SJSA1 (cell line): ENCODE data around the gene UBE2N. TPM values are rescaled to one million over a fixed set of nuclear protein-coding genes. Genes with fewer than 3 reads are reported as not detected.

Experiments
- DNase-seq, 2 experiments: peaks; one replicate each; pipeline ENCODE4 v3.0.0-alpha.2; 2015 to 2020; ENCODE audit warnings: low spot score in 2 of 2, low read depth in 1 of 2
- H3K27ac ChIP-seq: fragments of 250-450 bp; sonication (Bioruptor Pico); 2 replicates; pipeline ENCODE4 v1.5.1; 2020; ENCODE audit warnings: mild to moderate bottlenecking, moderate library complexity
- H3K27me3 ChIP-seq: fragments of 250-450 bp; sonication (Bioruptor Pico); replicated peaks from 2 replicates; pipeline ENCODE4 v1.5.1; 2020; ENCODE audit warnings: mild to moderate bottlenecking, moderate library complexity
- H3K36me3 ChIP-seq: fragments of 250-450 bp; sonication (Bioruptor Pico); 2 replicates; pipeline ENCODE4 v1.5.1; 2020; ENCODE audit warnings: mild to moderate bottlenecking
- H3K4me1 ChIP-seq: fragments of 250-450 bp; sonication (Bioruptor Pico); replicated peaks from 2 replicates; pipeline ENCODE4 v1.6.1; 2021; ENCODE audit warnings: mild to moderate bottlenecking
- H3K4me3 ChIP-seq: fragments of 250-450 bp; sonication (Bioruptor Pico); 2 replicates; pipeline ENCODE4 v1.5.1; 2020; ENCODE audit warnings: mild to moderate bottlenecking
- H3K9me3 ChIP-seq: fragments of 250-450 bp; sonication (Bioruptor Pico); replicated peaks from 2 replicates; pipeline ENCODE4 v1.5.1; 2020; ENCODE audit warnings: mild to moderate bottlenecking
- total RNA-seq: library from RNA; depleted of rRNA; stranded (reverse); fragments of >200 nt; shearing (Covaris generic); gene quantifications from 2 replicates; pipeline ENCODE4 v1.2.3, GENCODE V29; 2014

Gene UBE2N
- total RNA-seq, 1 experiment from 2014 or later, result 103 TPM

DNA sequence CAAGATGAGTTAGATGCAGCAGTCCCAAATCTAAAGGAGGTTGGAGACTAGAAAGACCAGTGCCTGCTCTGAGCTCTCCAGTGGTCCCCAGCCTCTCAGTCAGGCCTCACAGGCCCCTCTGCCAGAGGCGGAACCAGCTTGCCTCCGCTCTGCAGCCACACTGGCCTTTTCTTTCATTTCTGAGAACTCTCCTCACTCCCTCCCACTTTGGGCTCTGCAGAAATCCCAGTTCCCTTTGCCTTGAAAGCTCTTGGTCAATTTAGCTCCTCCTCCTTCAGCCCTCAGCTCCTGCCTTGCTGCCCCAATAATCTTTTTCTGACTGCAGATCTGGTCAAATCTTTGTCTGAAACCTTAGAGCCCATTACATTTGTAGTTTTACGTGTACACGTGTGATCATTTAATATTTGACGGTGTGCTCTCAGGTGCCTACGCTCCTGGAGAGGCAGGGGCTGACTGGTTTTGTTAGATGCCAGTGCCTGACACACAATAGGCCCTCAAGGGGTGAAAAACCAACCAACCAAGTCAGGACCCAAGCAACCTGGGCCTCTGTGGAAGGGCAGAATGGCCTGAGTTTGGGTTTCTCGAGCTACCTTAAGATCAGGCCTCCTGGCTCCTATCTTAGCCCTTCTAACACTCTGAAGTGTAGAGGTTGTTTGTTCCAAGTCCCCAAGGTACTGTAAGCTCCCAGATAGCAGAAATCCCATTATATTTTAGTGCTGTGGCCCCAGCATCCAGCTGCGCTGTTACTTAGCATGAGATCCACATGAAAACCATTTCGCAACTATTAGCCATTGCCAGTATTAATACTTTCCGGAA, 65.1 kb downstream of the UBE2N start:
- peaks cover 6% of the 10 kb centered on the region; the same call in 1 of the 2 replicates for H3K36me3 ChIP-seq
- no peaks in the 10 kb centered on the region for H3K27me3 ChIP-seq
- H3K9me3 ChIP-seq, result no peaks in the 10 kb centered on the region
- H3K4me1 ChIP-seq, result peaks cover 21% of the 10 kb centered on the region
- no peak for DNase-seq
- H3K27ac ChIP-seq, result no peak overlapping the region
- no peak overlapping the region for H3K4me3 ChIP-seq

DNA sequence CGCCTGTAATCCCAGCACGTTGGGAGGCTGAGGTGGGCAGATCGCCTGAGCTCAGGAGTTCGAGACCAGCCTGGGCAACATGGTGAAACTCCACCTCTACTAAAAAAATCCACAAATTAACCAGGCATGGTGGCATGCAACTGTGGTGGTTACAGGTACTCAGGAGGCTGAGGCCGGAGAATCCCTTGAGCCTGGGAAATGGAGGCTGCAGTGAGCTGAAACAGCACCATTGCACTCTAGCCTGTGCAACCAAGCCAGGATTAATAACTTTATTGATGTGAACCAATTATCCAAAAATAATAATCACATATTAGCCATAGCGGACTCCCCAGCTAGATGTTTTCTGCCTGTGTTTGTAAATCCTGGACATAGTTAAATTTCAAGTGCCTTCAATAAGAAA, 65.8 kb downstream of the UBE2N start:
- no peaks in the 10 kb centered on the region for H3K27me3 ChIP-seq
- peaks cover 14% of the 10 kb centered on the region for H3K4me1 ChIP-seq
- H3K4me3 ChIP-seq, result no peak overlapping the region
- DNase-seq, result no peak
- H3K27ac ChIP-seq, result no peak overlapping the region
- H3K9me3 ChIP-seq, result no peaks in the 10 kb centered on the region
- peaks cover 6% of the 10 kb centered on the region; the same call in 1 of the 2 replicates for H3K36me3 ChIP-seq

- peaks cover 3% of the 10 kb centered on the region for H3K4me1 ChIP-seq
- H3K27ac ChIP-seq, result no peak overlapping the region
- H3K36me3 ChIP-seq, result peaks cover 6% of the 10 kb centered on the region; the same call in 1 of the 2 replicates
- no peaks in the 10 kb centered on the region for H3K9me3 ChIP-seq
- no peak for DNase-seq
- no peak overlapping the region for H3K4me3 ChIP-seq
- H3K27me3 ChIP-seq, result no peaks in the 10 kb centered on the region
Observed at GRCh38 chr12:93373961-93374656, 67.6 kb downstream of the UBE2N start.

GRCh38 chr12:93370947-93371346, 70.8 kb downstream of the UBE2N start:
- H3K4me1 ChIP-seq, result no peaks in the 10 kb centered on the region
- DNase-seq, result no peak
- H3K36me3 ChIP-seq, result no peaks in the 10 kb centered on the region
- no peaks in the 10 kb centered on the region for H3K27me3 ChIP-seq
- no peak overlapping the region for H3K27ac ChIP-seq
- H3K4me3 ChIP-seq, result no peak overlapping the region
- H3K9me3 ChIP-seq, result no peaks in the 10 kb centered on the region

GRCh38 chr12:93369505-93369904, 72.2 kb downstream of the UBE2N start:
- Histone ChIP-seq H3K27ac (no peak overlapping the region), H3K27me3 (no peaks in the 10 kb centered on the region), H3K9me3 (no peaks in the 10 kb centered on the region), H3K4me3 (no peak overlapping the region), H3K4me1 (no peaks in the 10 kb centered on the region), H3K36me3 (no peaks in the 10 kb centered on the region)
- DNase-seq, result no peak

DNA sequence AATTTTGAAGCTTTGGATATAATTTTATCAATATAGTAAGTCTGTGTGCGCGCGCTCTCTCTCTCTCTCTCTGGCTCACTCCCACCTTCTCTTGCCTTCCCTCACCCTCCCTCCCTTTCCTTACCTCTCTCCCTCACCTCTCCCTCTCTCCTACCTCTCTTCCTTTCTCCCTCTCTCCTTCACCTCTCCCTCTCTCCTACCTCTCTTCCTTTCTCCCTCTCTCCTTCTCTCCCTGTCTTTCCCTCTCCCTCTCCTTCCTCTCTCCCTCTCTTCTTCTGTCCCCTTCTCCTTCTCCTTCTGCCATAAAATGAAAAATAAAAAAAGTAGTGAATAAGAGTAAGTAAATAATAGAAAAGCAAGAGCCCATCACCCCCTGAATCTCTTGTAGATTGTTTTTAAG, 73.0 kb downstream of the UBE2N start:
- no peaks in the 10 kb centered on the region for H3K4me1 ChIP-seq
- no peak for DNase-seq
- no peaks in the 10 kb centered on the region for H3K27me3 ChIP-seq
- no peaks in the 10 kb centered on the region for H3K9me3 ChIP-seq
- no peaks in the 10 kb centered on the region for H3K36me3 ChIP-seq
- no peak overlapping the region for H3K27ac ChIP-seq
- no peak overlapping the region for H3K4me3 ChIP-seq

GRCh38 chr12:93366422-93366821, 75.3 kb downstream of the UBE2N start:
- Histone ChIP-seq H3K4me3 (no peak overlapping the region), H3K9me3 (no peaks in the 10 kb centered on the region), H3K4me1 (no peaks in the 10 kb centered on the region), H3K27ac (no peak overlapping the region), H3K36me3 (no peaks in the 10 kb centered on the region), H3K27me3 (no peaks in the 10 kb centered on the region)
- DNase-seq, result no peak

DNA sequence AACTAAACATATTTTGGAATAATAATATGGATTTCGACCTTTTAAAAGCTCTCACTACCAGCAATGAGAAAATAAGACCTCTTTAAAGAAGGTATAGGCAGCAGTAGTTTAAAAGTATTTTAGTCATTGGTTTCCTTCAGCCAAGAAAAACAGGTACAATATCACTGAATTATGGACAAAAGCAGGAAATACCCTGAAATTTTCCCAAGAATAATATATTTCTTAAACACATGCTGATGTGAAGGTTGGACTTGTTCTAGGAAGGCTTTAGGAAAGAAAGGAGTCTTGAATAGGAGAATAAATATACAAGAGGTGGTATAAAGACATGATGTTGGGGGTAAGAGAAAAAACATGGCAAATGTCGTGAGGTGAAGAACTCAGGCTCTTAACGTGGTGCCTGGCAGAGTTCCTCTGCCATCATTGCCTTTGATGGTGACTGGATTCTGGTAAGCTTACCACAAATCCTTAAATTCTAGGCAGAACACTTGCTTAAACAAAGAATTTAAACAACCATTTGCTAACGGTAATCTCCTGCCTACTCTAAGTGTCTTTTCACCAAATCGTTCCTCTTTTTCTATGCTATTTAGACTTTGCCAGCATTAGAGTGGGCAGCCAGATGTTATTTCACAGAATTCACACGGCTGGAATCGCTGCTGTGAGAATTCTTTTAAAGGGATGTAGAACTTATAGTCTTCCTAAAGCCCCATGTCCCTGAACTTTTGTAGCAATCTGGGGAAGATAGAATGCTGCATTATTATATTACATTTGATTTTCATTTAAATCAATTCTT, 75.9 kb downstream of the UBE2N start:
- no peak for DNase-seq
- Histone ChIP-seq H3K4me3 (no peak overlapping the region), H3K9me3 (no peaks in the 10 kb centered on the region), H3K27ac (no peak overlapping the region), H3K27me3 (no peaks in the 10 kb centered on the region), H3K4me1 (no peaks in the 10 kb centered on the region), H3K36me3 (no peaks in the 10 kb centered on the region)

GRCh38 chr12:93363841-93364297, 77.9 kb downstream of the UBE2N start:
- DNase-seq, result no peak
- Histone ChIP-seq H3K27me3 (no peaks in the 10 kb centered on the region), H3K27ac (no peak overlapping the region), H3K4me3 (no peak overlapping the region), H3K9me3 (no peaks in the 10 kb centered on the region), H3K4me1 (no peaks in the 10 kb centered on the region), H3K36me3 (no peaks in the 10 kb centered on the region)

DNA sequence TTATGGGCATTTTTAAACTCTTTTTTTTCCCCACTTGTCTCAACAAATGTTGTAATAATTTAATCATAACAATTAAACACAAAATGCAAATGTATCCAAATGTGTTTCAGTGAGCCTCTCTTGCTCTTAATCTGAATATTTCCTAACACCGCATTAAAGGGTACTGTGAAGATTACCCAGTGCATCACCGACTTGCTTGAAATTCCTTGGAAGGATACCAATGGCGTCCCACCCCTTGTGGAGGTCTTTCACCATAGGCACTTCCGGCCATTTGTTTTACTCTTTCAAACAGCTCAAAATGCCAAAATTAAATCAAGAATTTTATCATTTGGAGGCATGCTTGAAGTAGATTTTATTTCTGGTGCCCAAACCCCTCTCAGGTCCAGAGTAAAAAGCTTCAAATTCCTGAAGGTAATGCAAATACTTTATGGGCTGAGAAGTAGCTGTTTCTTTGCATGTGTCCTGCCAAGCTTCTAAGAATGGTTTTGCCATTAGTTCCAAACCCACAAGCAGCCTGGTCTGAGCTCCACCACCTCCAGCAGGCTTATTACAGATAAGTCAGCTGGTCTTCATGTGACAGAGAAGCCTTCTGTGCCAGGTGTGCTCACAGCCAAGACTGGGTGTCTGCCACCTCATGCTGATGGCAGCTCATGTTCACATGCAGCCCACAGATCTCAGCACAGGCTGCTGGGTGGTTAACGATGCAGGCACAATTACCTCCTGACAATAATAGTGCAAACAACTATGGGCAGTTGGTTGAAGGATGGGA, 80.4 kb downstream of the UBE2N start:
- no peaks in the 10 kb centered on the region for H3K9me3 ChIP-seq
- no peak overlapping the region for H3K4me3 ChIP-seq
- H3K27me3 ChIP-seq, result no peaks in the 10 kb centered on the region
- DNase-seq, result no peak
- H3K4me1 ChIP-seq, result no peaks in the 10 kb centered on the region
- H3K36me3 ChIP-seq, result no peaks in the 10 kb centered on the region
- H3K27ac ChIP-seq, result no peak overlapping the region

GRCh38 chr12:93360688-93361087, 81.1 kb downstream of the UBE2N start:
- H3K4me3 ChIP-seq, result no peak overlapping the region
- no peak overlapping the region for H3K27ac ChIP-seq
- H3K27me3 ChIP-seq, result no peaks in the 10 kb centered on the region
- no peaks in the 10 kb centered on the region for H3K36me3 ChIP-seq
- no peaks in the 10 kb centered on the region for H3K9me3 ChIP-seq
- H3K4me1 ChIP-seq, result no peaks in the 10 kb centered on the region
- DNase-seq, result no peak

GRCh38 chr12:93358821-93359220, 82.9 kb downstream of the UBE2N start:
- Histone ChIP-seq H3K27me3 (no peaks in the 10 kb centered on the region), H3K4me1 (no peaks in the 10 kb centered on the region), H3K27ac (no peak overlapping the region), H3K9me3 (no peaks in the 10 kb centered on the region), H3K4me3 (no peak overlapping the region), H3K36me3 (no peaks in the 10 kb centered on the region)
- DNase-seq, result no peak

DNA sequence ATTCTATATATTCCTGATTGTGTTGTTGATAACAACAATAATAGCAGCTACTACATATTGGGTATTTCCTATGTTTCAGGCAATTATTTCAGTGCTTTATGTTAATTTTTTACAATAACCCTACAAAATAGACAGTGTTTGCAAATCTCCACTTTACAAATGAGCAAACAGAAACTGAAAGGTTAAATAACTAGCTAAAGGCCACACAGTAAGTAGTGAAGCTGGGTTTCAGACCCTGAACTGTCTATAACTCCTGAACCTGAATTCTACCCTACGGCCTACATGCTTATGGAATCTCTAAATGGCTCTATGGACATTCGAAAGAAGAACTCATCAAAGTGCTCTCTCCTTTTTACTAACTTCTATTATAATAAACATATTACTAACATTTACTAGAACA, 83.7 kb downstream of the UBE2N start:
- Histone ChIP-seq H3K36me3 (no peaks in the 10 kb centered on the region), H3K9me3 (no peaks in the 10 kb centered on the region), H3K4me3 (no peak overlapping the region), H3K4me1 (no peaks in the 10 kb centered on the region), H3K27ac (no peak overlapping the region), H3K27me3 (no peaks in the 10 kb centered on the region)
- no peak for DNase-seq
